Mucosa of descending colon (tissue), 3 donors: Measurements from ENCODE around the gene AQP12A. TPM values are rescaled to one million over a fixed set of nuclear protein-coding genes. Genes with fewer than 3 reads are reported as not detected.

Source experiments
- ATAC-seq: fragments of 200-7000 bp; cut with Tn5 transposase; one replicate; pipeline ENCODE4 v1.9.1; 2020; ENCODE audit warnings: mild to moderate bottlenecking, moderate library complexity
- DNase-seq, 3 donors: peaks; one replicate each; pipeline ENCODE4 v3.0.0-alpha.2; 2020
- H3K36me3 ChIP-seq: fragments of 200-600 bp; one replicate; pipeline ENCODE4 v1.8.0; 2021; ENCODE audit warnings: low read depth, mild to moderate bottlenecking
- H3K4me1 ChIP-seq: fragments of 200-600 bp; one replicate; pipeline ENCODE4 v1.8.0; 2021; ENCODE audit warnings: low read depth, mild to moderate bottlenecking
- H3K4me3 ChIP-seq: fragments of 200-600 bp; one replicate; pipeline ENCODE4 v1.8.0; 2021; ENCODE audit warnings: mild to moderate bottlenecking
- H3K9me3 ChIP-seq: fragments of 200-600 bp; one replicate; pipeline ENCODE4 v1.8.0; 2021; ENCODE audit warnings: mild to moderate bottlenecking
- CTCF ChIP-seq: fragments of 200-600 bp; IDR thresholded peaks from one replicate; pipeline ENCODE4 v1.8.0; 2022; ENCODE audit warnings: antibody characterized with exemption, mild to moderate bottlenecking
- intact Hi-C, 2 donors: fragments of 100-400 bp; cut with DNase I in 1 of 2; cut with micrococcal nuclease in 1 of 2; formaldehyde crosslinking; loops; one replicate each; pipeline versions ENCODE4 v1.11.0 to v1.11.1; 2022; cut with DNase I, micrococcal nuclease
- total RNA-seq, 3 donors: library from RNA; stranded (reverse); fragmentation: NEBNext Ultra II Directional in 2 of 3; extraction: Animal tissue kit (Norgen Biotek cat#: 25700) in 2 of 3; gene quantifications; one replicate each; pipeline versions ENCODE4 v1.2.1 to v1.2.4, GENCODE V29; 2021 to 2023
- donor health status: DM: no; HTN: no; CAD: no; lungs with moderate emphysema.
- donor health status: DM: no; HTN: no; CAD: no.
- donor health status: DM: no; HTN: yes; CAD: no.

Gene AQP12A
- total RNA-seq, 3 donors from 2014 or later: 9.7 to 18.9 TPM; not detected in 1

- intact Hi-C loops: no loop called here
- no peaks in the 10 kb centered on the region for H3K36me3 ChIP-seq
- no peaks in the 10 kb centered on the region for H3K9me3 ChIP-seq
- DNase-seq: no peak
- TF ChIP-seq CTCF: no peak
- ATAC-seq: no peak
- H3K4me3 ChIP-seq: no peak overlapping the region
- no peaks in the 10 kb centered on the region for H3K4me1 ChIP-seq
Measured at GRCh38 chr2:240720686-240721595, 29.3 kb downstream of the AQP12A start.

- no peaks in the 10 kb centered on the region for H3K36me3 ChIP-seq
- ATAC-seq (no peak), DNase-seq (no peak)
- intact Hi-C loops: no loop called here
- no peak overlapping the region for H3K4me3 ChIP-seq
- H3K4me1 ChIP-seq: no peaks in the 10 kb centered on the region
- no peaks in the 10 kb centered on the region for H3K9me3 ChIP-seq
- TF ChIP-seq CTCF: no peak
Measured at GRCh38 chr2:240721596-240722180, 30.0 kb downstream of the AQP12A start.

GRCh38 chr2:240722376-240722775 lies 30.7 kb downstream of the AQP12A start:
- ATAC-seq (no peak), DNase-seq (no peak)
- Histone ChIP-seq H3K4me3 (no peak overlapping the region), H3K9me3 (no peaks in the 10 kb centered on the region), H3K36me3 (no peaks in the 10 kb centered on the region), H3K4me1 (no peaks in the 10 kb centered on the region)
- intact Hi-C loops: no loop called here
- TF ChIP-seq CTCF: no peak

GRCh38 chr2:240722796-240723735 lies 31.4 kb downstream of the AQP12A start:
- no peak for TF ChIP-seq CTCF
- H3K4me3 ChIP-seq: no peak overlapping the region
- intact Hi-C loops: no loop called here
- DNase-seq (no peak), ATAC-seq (no peak)
- H3K4me1 ChIP-seq: no peaks in the 10 kb centered on the region
- no peaks in the 10 kb centered on the region for H3K36me3 ChIP-seq
- no peaks in the 10 kb centered on the region for H3K9me3 ChIP-seq

- TF ChIP-seq CTCF: no peak
- no peak overlapping the region for H3K4me3 ChIP-seq
- DNase-seq (no peak), ATAC-seq (no peak)
- no peaks in the 10 kb centered on the region for H3K36me3 ChIP-seq
- no peaks in the 10 kb centered on the region for H3K4me1 ChIP-seq
- intact Hi-C loops: no loop called here
- no peaks in the 10 kb centered on the region for H3K9me3 ChIP-seq
Measured at GRCh38 chr2:240723851-240724250, 32.2 kb downstream of the AQP12A start.
